IPS-NIHi7 (cell line): ENCODE measurements around the gene GPX1.
A peak's percentile ranks its signal among the peaks of the same experiment; 100 is the strongest.
"Not testable (repeated sequence)": the region's sequence is repeated elsewhere in the genome, so short reads cannot be mapped to it uniquely, and the experiment has no call there.

Experiments used
- DNase-seq: peaks from one replicate; pipeline ENCODE4 v3.0.0; 2012; ENCODE audit warnings: mixed read lengths; ENCODE audit errors: extremely low spot score

GPX1 gene

DNA sequence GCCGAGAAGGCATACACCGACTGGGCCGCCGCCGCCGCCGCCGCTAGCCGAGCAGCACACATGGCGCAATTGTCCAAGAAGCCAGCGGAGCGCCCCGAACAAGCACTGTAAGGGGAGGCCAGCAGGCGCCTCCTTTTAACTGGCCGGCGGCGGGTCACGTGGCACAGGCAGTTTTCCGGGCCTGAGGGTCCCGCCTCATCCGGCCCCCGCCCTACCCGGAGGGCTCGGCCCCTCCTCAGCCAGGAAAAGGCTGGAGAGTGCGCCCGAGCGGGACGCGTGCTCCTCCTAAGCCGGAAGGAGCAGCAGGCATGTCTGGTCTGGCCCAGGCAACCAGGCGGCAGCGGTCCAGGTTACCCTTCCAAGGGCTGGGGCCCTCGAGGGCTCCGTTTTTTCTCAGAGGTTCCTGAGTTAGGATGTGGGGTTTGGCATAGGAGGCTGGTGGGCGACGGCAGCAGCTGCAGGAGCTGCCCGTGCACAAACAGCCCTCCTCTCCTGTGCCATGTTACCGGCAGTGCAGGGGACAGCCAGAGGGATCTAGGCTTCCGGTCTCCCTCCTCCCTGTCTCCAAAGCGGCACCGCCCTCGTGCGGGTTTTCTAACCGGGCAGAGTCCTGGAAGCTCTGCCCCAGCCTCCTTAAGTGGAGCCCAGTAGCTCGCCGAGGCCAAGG lies at the start of gene GPX1:
Gene GPX1, minus strand, starts transcription at position 137 of the 667 bp plus-strand sequence. Its CDS starts 75 bp downstream, at position 62.
- DNase-seq = peak; percentile 98

DNA sequence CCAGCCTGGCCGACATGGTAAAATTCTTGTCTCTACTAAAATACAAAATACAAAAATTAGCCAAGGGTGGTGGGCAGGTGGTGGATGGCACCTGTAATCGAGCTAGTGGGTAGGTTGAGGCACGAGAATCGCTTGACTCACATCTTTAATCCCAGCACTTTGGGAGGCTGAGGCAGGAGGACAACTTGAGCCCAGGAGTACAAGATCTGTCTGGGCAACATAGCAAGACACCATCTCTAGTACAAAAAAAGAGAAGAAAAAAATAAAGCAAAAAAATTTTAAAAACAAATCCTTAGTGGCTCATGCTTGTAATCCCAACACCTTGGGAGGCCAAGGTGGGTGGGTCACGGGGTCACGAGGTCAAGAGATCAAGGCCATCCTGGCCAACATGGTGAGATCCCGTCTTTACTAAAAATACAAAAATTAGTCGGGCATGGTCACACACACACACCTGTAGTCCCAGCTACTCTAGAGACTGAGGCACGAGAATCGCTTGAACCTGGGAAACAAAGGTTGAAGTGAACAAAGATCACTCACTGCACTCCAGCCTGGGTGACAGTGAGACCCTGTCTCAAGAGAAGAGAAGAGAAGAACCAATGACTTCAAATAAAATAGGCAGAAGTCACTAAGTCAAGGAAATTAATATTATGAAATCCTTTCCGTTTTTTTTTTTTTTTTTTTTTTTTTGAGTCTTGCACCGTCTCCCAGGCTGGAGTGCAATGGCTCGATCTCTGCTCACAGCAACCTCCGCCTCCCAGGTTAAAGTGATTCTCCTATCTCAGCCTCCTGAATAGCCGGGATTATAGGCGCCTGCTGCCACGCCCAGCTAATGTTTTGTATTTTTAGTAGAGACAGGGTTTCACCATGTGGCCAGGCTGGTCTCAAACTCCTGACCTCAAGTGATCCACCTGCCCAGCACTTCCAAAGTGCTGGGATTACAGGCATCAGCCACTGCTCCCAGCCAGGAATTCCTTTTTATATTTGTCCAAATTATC lies 48.7 kb upstream of the GPX1 start:
- DNase-seq = no peak

DNA sequence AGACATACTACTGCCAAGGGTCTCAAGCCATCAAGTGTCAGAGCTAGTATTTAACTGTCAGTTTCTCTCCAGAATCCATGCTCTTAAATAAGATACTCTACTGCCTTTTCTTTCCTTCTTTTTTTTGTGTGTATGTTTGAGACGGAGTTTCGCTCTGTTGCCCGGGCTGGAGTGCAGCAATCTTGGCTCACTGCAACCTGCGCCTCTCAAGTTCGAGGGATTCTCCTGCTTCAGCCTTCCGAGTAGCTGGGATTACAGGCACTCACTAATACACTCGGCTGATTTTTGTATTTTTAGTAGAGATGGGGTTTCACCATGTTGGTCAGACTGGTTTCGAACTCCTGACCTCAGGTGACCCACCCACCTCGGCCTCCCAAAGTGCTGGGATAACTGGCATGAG lies 47.4 kb upstream of the GPX1 start:
- DNase-seq = not testable (repeated sequence)

DNA sequence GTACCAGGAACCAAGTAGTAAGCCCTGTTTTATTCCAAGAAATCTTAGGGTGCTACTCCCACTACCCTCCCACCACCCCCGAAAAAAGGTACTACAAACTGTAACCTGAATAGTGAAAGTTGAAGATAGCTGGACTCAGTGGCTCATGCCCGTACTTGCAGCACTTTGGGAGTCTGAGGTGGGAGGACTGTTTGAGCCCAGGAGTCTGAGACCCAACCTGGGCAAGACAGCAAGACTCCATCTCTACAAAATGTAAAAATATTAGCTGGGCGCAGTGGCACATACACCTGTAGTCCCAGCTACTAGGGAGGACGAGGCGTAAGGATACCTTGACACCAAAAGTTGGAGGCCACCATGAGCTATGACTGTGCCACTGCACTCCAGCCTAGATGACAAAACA lies 45.7 kb upstream of the GPX1 start:
- DNase-seq = no peak

DNA sequence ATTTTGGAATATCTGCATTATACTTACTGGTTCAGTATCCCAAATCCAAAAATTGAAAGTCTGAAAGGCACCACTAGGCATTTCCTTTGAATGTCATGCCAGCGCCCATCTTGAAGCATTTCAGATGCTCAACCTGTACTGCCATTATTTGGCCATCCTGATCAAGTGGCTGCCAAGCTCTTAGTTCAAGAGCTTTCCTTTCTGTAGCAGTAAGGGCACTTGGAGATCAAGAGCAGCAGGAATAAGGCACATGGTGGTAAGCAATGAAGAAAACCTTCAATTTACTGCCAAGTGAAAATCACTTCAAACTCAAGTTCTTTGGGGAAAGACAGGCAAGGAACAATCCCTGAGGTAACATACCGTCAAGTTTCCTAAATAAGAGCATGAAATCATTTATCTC lies 43.6 kb upstream of the GPX1 start:
- DNase-seq = no peak

DNA sequence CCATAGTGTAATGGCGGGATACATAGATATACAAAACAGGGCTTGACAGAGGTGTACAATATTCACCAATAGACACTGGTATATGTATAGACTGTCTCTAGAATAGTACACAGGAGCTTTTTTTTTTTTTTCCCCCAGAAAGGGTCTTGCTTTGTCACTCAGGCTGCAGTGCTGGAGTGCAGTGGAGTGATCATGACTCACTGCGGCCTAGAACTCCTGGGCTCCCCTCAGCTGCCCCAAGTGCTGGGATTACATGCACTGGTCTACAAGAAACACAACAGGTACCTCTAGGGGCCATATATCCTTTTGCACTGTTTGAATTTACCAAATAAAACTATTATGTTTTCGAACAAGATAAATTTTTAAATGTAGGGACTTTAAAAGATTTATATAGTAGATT lies 41.3 kb upstream of the GPX1 start:
- DNase-seq = no peak

DNA sequence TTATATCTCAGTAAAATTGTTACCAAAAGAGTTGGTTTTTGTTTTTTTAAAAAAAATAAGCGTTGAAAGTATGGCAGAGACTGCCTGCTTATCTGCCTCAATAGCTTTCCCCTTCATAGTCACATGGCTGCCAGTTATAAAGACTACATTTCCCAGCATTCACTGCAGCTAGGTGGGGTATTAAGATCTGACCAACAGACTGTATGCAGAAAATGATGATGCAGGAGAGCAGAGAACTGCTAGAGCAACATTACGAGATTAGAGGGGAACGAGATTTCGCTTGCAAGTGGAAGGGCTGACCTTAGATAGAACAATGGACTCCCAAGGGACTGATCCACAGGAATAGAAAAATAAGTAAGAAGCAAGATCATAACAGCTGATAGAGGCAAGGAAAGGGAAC lies 39.3 kb upstream of the GPX1 start:
- DNase-seq = no peak

DNA sequence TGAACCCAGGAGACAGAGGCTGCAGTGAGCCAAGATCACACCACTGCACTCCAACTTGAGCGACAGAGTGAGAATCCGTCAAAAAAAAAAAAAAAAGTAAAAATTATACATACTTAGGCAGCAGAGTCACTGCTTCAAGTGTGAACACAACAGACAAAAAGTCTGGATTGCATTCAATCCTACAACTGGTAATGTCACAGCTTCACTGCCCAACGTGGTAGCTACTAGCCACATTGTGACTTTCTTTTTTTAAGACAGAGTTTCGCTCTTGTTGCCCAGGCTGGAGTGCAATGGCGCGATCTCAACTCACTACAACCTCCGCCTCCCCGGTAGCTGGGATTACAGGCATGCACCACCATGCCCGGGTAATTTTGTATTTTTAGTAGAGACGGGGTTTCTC lies 33.2 kb upstream of the GPX1 start:
- not testable (repeated sequence) for DNase-seq

DNA sequence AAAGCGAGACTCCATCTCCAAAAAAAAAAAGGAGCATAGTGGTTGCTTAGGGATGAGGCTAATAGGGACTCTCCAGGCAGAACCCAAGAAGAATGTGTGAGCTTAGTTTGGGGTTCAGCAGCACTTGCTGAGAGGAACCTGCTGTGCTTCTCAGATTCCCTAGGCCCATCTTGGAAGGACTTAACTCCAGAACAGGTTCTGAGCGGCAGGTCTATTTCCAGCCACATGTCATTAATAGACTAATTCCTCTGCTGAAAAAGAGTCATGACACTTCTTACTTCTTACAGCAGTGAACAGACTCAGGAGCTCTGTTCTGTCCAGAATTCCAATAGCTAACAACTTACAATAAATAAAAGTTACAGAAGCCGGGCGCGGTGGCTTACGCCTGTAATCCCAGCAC lies 31.1 kb upstream of the GPX1 start:
- DNase-seq = no peak

DNA sequence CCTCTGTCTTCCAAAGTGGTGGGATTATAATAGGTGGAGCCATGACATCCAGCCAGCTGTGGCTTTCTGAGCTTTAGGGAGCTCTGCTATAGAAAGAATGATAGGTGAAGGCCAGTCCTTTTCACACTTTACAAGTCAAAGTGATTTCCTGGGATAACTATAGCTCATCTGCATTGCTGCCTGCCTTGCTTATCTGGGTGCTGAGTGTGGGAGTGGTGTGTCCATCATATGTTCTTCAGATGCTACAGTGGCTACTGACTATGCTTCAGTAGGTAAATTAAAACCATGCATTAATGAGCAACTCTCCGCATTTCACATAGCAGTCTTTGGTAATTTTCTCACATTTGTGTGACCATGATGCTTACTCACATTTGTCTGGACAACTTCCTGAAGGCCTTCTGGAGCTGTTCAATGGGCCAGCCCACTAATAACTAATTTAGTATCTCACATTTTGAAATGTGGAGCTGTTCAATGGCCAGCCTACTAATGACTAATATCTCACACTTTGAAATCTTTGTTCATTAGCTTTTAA lies 30.2 kb upstream of the GPX1 start:
- no peak for DNase-seq

DNA sequence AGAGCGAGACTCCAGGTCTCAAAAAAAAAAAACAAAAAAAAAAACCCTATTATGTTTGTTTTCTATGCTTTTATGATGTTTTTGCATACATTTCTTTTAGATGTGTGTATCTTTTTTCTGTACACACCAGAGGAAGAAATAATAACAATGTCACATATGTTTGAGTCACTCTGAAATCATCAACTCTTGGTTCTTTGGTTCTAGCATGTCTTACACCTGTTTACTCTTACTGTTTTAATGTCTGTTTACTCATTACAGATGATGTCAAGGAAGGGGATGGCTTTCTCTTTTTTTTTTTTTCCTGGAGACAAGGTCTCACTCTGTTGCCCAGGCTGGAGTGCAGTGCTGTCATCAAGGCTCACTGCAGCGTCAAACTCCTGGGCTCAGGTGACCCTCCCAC lies 29.6 kb upstream of the GPX1 start:
- no peak for DNase-seq

DNA sequence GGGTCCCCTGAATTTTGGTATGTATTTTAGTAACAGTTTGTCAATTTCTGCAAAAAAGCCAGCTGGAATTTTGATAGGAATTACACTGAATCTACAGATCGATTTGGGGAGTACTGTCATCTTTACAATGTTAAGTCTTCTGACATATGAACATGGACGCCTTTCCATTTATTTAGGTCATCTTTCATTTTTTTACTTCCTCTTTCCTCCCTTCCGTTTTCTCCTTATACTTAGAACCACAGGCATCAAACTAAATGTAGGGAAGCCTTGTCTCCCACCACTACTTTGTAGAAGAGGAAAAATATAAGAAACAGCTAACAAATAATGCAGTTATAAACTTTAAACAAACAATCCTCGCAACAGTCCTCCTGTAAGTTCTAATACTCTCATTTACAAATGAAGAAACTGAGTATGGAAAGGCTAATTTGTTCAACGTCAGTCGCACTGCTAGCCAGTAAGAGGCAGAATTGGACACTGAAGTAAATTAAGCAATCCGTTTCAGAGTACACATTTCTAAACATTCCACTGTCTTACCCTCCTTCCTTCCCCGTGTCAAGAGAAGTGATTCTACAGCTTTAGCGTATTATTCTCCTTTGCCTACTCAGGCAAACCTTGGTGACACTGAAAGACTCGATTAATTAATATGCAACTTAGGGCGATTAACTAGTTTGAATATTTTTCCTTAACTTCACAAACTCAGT lies 28.1 kb upstream of the GPX1 start:
- no peak for DNase-seq

DNA sequence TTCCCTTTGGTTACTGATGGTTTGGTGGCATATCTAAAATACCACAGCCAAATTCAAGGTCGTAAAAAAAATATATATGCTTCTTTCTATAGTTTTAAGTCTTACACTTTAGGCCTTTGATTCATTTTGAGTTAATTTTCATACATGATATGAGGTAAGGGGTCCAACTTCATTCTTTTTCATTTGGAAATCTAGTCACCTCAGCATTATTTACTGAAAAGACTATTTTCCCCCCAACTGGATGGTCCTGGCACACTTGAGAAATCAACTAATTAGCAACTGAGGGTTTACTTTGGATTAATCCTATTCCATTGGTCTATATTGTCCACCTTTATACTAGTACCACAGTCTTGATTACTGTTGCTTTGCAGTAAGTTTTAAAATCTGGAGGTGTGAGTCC lies 27.5 kb upstream of the GPX1 start:
- no peak for DNase-seq

DNA sequence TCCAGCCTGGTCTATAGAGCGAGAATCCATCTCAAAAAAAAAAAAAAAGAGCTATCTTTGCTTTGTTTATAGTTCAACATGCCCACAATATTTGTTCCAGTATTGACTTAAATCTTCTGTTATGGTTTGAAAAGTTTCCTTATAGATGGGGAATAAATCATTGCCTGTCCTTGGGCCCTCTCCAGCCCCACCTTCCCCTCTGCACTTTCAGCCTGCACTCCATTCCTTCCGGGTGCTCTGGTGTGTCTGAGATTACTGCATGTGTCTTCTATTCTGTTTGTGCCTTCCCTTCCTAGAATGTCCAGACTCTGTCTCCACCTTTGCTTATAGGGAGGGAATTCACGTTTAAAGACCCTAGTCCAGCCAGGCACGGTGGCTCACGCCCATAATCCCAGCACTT lies 25.2 kb upstream of the GPX1 start:
- no peak for DNase-seq

DNA sequence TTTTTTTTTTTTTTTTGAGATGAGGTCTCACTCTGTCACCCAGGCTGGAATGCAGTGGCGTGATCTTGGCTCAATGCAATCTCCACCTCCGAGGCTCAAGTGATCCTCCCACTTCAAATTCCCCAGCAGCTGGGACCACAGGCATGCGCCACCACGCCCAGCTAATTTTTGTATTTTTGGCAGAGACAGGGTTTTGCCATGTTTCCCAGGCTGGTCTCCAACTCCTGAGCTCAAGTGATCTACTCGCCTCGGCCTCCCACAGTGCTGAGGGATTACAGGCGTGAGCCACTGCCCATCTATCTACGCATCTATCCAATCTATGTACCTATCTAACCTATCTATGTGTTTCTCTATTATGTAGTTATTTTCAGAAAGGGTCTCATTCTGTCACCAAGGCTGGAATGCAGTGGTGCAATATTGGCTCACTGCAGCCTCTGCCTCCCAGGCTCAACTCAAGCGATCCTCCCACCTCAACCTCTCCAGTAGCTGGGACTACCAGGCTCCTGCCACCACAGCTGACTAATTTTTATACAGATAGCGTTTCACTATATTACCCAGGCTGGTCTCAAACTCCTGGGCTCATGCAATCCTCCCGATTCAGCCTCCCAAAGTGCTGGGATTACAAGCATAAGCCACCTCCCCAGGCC lies 20.2 kb upstream of the GPX1 start:
- DNase-seq = no peak

DNA sequence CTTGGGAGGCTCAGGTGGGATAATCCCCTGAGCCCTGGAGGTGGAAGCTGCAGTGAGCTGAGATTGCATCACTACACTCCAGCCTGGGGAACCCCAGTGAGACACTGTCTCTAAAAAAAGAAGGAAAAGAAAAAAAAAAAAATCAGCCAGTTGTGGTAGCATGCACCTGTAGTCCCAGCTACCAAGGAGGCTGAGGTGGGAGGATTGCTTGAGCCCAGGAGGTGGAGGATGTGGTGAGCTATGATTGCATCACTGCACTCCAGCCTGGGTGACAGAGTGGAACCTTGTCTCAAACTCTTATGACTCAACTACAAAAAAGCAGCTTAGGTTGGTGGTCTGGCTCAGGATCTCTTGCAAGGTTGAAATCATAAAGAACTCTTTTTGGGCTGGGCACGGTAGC lies 19.3 kb upstream of the GPX1 start:
- no peak for DNase-seq

DNA sequence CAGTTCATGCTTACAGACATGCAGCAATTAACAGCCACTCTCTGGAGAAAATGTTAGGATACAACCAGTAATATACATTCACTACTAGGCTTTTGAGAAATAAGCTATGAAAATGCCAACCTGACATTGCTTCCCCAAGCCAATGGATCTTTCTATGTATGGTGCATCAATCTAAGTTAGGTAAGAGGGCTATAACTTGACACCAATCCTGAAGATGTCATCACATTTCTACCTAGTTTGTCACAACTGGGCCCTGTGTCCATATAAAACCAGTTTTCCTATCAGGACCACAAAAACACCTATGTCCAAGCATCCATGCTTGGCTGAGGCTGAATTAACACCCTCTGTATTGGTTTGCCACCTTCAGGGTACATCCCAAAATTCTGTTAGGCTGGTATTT lies 13.8 kb upstream of the GPX1 start:
- DNase-seq = no peak

DNA sequence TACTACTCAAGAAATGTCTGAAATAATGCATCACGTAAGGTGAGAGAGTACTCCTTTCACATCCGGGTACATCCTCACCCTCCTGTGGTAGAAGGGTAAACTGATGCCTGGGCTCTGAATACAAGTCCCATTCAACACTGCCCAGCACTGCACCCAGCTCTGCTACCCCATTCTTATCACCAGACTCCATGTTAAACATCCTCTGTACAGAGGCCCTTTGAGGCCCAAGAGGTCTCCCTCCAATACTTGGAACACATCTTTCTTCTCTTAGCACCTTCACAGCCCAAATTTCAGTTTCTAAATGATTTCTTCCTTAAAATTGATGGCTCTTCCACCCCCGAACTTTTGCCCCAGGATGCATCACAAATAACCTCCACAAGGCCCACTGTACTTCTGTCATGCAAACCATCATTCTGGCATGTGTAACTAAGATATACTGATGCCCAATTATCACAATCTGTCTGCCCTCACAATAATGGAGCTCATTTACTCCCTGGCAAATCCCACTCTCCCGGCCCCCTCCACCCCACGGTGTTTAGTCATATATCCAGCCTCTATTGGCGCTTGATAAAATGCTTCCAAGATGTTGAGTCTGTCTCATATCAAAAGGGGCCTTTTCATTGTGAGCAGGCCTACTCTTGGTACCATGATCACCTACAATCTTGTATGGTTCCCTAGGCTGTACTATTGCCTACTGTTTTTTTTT lies 12.6 kb upstream of the GPX1 start:
- no peak for DNase-seq

DNA sequence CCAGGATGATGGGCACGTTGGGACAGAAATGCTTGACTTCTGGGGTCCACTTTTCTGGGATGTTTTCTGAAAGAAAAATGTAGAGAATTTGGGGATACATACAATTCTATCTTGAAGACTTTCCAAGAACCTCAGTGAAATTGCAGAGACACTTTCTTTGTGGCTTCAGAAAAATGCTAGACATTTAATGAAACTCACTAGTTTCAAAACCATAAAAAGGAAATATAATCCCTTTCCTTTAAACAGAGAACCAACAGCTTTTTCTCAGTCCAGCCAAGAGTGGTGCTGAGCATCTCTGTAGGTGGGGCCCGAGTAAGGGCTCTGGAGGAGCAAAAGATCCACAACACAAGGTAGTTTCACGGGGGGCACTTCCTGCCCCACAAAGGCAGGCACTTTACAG lies 4.4 kb upstream of the GPX1 start:
- DNase-seq = no peak

DNA sequence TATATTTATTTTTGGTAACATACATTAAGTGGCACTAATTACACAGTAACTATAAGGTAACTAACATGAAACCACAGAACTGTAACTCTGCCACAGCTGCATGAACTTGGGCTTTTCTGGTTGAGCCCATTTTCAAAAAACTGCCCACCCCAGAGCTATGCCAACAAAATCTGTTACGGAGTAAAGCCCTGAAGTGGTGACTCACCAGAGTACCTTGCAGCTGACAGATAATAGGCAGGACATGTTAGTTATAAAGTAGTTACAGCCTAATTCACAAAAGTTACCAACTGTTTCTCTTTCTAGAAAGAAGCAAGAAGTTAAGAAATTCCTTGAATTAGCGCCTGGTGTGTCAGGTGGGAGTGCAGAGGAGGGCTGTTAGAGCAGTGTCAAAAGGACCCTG lies 1.5 kb upstream of the GPX1 start:
- no peak for DNase-seq

DNA sequence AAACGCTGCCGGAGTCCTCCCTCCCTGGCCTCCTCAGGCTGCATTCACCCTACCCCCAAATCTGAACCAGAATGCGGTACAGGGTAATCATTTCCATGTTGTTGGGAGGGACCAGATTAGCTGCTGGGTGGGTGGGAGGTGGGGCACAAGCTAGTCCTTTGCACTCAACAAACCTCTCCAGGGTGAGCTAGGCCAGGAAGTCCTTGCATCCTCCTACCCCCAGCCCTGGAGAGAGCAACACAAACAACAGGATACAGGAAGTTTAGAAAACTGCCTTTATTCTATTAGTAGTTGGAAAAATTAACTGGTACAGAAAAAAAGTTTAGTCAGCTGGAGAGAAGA lies 702 bp upstream of the GPX1 start:
- DNase-seq = no peak
